Neuron (in vitro differentiated cells): ENCODE measurements around the gene INAFM2.

Experiments used
- H2AFZ ChIP-seq: one replicate; pipeline ENCODE4 v1.6.1; 2013; ENCODE audit warnings: low read depth, mild to moderate bottlenecking, inconsistent platforms, low read length, moderate library complexity
- H3K27me3 ChIP-seq: one replicate; pipeline ENCODE4 v1.6.1; 2013; ENCODE audit warnings: low read length; ENCODE audit not compliant: insufficient read depth
- H3K36me3 ChIP-seq: one replicate; pipeline ENCODE4 v1.6.1; 2013; ENCODE audit warnings: low read length; ENCODE audit not compliant: insufficient read depth
- H3K4me1 ChIP-seq: one replicate; pipeline ENCODE4 v1.6.1; 2013; ENCODE audit warnings: low read length; ENCODE audit not compliant: insufficient read depth
- H3K4me3 ChIP-seq: 2 replicates; pipeline ENCODE4 v1.5.1; 2013; ENCODE audit warnings: mild to moderate bottlenecking, low read length, moderate library complexity
- H3K9me3 ChIP-seq: one replicate; pipeline ENCODE4 v1.6.1; 2013; ENCODE audit warnings: low read length

Gene INAFM2

DNA sequence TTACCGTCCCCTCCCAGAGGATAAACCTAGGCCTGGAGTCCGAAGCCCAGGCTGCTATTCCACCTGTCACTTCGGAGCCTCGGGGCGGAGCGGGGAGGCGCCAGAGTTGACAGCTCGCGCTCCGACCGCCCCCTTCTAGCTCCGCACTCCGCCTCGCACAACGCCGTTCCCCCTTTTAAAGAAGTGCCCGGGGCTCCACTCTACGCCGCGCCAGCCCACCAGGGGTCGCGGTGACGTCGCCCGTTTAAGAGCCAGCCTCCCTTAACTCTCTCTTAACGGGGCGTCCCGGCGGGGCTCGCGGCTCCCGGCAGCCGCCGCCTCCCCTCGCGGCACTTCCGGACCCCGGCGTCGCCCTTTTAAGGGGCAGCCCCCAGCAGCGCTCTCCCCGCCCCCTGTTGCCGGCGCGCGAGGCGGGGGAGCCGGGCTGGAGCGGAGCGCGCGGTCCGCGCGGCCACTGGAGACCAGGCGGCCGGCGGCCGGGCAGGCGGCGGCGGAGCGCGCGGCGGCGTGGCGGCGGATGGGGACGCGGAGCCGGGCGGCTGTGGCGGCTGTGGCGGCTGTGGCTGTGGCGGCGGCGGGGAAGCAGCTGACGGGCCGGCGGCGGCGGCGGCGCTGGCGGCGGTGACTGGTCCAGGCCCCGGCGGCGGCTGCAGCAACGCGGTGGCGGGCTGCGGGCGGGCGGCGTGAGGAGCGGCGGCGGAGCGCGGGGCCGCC, at the start of gene INAFM2:
INAFM2 (plus strand) TSS at position 454 of the 714 bp plus-strand sequence. CDS start 364 bp downstream, outside the sequence.
- no peaks in the 10 kb centered on the region for H3K36me3 ChIP-seq
- peaks cover 60% of the 10 kb centered on the region for H3K4me1 ChIP-seq
- no peaks in the 10 kb centered on the region for H3K9me3 ChIP-seq
- H3K27me3 ChIP-seq: peaks cover 9% of the 10 kb centered on the region
- H3K4me3 ChIP-seq: peak within 1 kb of the TSS; percentile 82
- no peak within 1 kb of the TSS for H2AFZ ChIP-seq

DNA sequence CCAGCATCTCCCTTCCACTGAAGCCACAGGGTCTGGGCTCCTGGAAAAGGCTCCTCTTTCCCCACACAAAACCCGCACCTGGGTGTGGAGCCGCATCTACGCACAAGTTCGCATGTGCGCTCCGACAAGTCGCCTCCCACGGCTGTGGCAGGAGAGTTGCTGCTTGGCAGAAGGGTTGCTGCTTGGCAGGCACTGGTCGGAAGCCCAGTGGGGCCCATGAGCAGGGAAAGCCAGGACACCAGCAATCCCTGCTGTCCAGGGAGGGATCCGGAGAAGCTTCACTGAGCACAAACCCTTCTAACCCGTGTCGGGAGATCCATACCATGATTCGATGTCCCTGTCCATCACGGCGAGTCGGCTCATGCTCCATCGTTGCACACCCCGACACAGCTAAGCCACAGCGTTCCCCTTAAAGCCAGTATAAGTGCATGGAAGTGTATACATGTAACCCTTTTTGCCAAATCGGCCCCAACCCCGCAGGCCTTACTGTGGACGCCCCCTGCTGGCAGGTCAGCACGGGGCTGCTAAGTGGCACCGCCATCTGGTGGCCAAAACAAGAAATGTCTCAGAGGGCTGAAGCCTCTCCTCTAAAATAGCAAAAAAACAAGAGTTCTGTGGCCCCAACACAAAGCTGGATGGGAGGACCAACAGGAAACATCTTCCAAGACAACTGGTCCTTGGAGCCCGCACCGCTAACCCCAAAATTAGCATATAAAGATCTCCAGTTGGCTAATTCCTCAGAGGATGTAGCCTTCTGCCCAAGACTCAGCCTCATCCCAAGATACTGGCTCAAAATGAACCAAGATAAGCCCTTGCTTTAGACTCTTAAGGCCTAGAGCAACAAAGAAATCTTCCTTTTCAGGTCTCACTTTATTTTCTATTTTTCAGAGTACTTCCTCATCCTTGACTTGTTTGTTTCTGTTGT, 48.9 kb upstream of the INAFM2 start:
- H3K4me3 ChIP-seq: no peak overlapping the region

DNA sequence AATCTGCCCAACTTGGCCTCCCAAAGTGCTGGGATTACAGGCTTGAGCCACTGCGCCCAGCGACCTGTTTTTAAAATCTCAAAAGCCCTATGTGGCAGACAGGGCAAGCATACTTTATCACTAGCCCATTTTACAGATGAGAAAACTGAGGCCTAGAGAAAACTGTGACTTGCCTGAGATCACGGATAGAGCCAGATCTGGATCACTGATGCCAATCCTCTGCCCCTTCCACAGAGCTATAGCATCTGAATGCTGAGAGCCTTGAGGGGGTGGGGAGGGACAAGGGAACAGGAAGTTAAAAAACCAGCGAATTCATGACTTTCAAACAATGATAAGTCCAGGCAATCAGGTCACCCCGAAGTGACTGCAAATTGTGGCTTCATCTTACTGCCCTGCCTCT, 48.0 kb upstream of the INAFM2 start:
- Histone ChIP-seq H3K27me3 (no peaks in the 10 kb centered on the region), H3K36me3 (no peaks in the 10 kb centered on the region), H3K4me1 (peaks cover 20% of the 10 kb centered on the region), H3K9me3 (no peaks in the 10 kb centered on the region), H2AFZ (no peak overlapping the region), H3K4me3 (no peak overlapping the region)

More for the DNA sequence above, 48.9 kb upstream of the INAFM2 start:
- Histone ChIP-seq H3K9me3 (no peaks in the 10 kb centered on the region), H3K4me1 (peaks cover 19% of the 10 kb centered on the region), H2AFZ (no peak overlapping the region), H3K27me3 (no peaks in the 10 kb centered on the region), H3K36me3 (no peaks in the 10 kb centered on the region)

DNA sequence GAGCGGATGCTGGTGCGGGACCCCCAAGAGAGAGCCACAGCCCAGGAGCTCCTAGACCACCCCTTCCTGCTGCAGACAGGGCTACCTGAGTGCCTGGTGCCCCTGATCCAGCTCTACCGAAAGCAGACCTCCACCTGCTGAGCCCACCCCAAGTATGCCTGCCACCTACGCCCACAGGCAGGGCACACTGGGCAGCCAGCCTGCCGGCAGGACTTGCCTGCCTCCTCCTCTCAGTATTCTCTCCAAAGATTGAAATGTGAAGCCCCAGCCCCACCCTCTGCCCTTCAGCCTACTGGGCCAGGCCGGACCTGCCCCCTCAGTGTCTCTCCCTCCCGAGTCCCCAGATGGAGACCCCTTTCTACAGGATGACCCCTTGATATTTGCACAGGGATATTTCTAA, 47.5 kb upstream of the INAFM2 start:
- H3K36me3 ChIP-seq: no peaks in the 10 kb centered on the region
- H3K4me1 ChIP-seq: peaks cover 20% of the 10 kb centered on the region
- H3K4me3 ChIP-seq: no peak overlapping the region
- no peaks in the 10 kb centered on the region for H3K27me3 ChIP-seq
- peaks cover 2% of the 10 kb centered on the region for H3K9me3 ChIP-seq
- H2AFZ ChIP-seq: no peak overlapping the region

DNA sequence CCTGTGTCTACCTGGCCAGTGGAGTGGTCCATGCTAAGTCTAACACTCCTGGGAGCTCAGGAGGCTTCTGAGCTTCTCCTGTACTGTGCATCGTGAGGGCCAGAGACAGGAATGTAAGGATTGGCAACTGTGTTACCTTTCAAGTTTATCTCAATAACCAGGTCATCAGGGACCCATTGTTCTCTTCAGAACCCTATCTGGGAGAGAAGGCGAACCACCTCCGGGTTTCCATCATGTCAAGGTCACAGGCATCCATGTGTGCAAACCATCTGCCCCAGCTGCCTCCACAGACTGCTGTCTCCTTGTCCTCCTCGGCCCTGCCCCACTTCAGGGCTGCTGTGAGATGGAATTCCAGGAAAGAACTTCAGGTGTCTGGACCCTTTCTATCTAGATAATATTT, 46.6 kb upstream of the INAFM2 start:
- Histone ChIP-seq H3K4me1 (peaks cover 17% of the 10 kb centered on the region), H3K4me3 (no peak overlapping the region), H3K27me3 (no peaks in the 10 kb centered on the region), H2AFZ (no peak overlapping the region), H3K9me3 (peaks cover 2% of the 10 kb centered on the region), H3K36me3 (no peaks in the 10 kb centered on the region)

DNA sequence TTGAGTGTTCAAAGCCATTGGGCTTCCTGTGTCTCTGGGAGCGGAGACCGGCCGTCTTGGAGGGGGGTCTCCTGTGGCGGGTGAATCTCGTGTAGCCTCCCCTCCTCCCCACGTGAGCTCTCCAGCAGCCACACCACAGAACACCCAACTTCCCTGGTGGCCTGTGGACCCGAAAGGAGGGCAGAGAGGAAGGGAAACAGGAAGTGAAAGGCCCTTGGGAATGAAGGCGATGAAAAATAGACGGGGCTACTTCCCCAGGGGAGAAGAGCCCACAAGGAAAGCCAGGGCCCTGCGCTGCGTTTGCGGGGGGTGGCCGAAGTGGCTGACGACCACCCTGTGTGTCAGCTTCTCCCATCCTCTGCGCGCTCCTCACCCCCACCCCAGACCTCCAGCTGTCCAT, 46.0 kb upstream of the INAFM2 start:
- no peak overlapping the region for H2AFZ ChIP-seq
- H3K27me3 ChIP-seq: no peaks in the 10 kb centered on the region
- H3K4me1 ChIP-seq: peaks cover 17% of the 10 kb centered on the region
- H3K9me3 ChIP-seq: peaks cover 2% of the 10 kb centered on the region
- no peaks in the 10 kb centered on the region for H3K36me3 ChIP-seq
- H3K4me3 ChIP-seq: no peak overlapping the region

DNA sequence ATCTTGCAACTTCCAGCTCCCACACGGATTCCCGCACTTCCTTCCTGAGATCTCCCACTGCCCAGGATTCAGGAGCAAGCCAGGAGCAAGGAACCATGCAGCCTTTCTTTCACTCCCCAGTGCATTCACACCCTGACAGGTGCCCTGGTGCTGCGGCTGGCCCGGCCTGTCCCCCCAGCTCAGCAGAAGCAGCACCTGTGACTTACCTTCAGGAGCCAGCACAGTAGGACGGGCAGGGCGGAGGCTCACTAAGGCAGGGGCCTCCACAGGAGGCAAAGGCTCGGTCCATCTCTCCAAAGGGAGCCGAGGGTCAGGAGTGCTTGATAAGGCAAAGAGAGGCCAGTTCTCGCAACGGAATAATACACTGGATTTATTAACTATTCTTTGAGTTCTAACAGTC, 45.5 kb upstream of the INAFM2 start:
- H3K4me1 ChIP-seq: peaks cover 17% of the 10 kb centered on the region
- H3K36me3 ChIP-seq: no peaks in the 10 kb centered on the region
- H3K4me3 ChIP-seq: no peak overlapping the region
- peaks cover 2% of the 10 kb centered on the region for H3K9me3 ChIP-seq
- H2AFZ ChIP-seq: peak overlapping the region; percentile 24
- no peaks in the 10 kb centered on the region for H3K27me3 ChIP-seq

DNA sequence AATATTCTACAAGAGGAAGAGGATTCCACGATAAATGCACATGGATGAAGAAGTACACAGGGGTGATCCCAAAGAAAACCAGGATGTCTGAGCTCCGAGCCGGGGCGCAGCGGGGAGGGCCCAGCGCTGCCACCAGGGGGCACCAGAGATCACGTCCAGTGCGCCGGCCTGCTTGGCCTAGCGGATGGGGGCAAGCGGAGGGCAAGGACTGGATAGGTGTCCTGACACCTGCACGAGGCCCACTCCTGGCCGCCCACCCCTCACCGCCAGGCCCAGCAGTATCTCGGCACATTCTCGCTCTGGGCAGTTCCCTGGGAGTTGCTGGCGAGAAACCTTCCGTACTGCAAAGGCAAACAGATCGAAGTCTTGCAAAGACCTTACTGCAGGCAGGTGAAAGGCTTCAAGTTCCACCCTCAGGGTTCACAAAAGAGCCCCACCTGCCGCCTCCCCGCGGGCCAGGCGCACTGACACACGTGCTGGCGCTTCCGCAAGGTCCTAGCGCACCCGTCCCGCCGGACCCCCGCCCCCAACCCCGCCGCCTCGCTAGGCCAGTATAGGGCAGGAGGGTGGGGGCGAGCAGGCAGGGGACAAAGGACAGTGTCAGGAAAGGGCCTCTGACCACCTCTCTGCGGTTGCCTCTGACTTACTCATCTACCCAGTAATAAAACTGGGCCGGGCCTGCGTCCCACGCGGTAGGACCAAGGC, 43.9 kb upstream of the INAFM2 start:
- no peaks in the 10 kb centered on the region for H3K36me3 ChIP-seq
- H2AFZ ChIP-seq: peak overlapping the region; percentile 24
- H3K27me3 ChIP-seq: no peaks in the 10 kb centered on the region
- H3K4me1 ChIP-seq: peaks cover 17% of the 10 kb centered on the region
- H3K4me3 ChIP-seq: no peak overlapping the region
- H3K9me3 ChIP-seq: peaks cover 2% of the 10 kb centered on the region

DNA sequence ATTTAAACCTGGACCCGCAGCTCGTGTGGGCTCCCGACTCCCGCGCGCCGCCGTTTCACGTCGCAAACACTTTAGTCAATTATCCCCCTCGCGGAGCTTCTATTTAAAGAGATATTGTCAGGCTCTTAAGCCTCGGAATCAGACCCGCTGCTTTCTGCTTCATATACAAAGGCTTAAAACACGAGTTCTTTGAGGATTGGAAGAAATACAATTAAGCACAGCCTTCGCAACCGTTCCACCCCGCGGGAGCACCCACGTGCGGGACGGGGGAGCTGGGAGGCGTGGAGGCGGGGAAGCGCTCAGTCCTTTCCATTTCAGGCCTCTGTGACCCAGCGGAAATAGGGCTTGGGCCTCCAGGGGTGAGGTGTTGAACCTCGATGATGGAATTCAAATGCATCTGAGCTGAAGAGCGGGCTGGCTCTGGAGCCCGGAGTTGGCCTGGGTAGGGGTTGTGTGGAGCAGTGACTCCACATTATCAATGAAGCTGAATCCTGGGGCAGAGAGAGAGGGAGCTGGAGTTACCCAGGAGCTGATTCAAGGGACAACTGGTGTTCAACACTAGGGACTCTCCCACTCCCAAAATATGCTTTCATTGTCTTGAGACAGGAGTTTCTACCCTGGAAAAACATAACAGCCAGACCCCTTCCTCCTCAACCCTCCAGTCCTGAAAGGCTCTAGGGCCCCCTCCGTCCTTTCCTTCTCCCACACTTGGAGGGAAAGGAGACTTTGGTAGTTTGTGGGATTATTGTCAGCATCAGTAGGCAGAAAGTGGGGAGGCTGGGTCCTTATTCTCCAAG, 43.0 kb upstream of the INAFM2 start:
- Histone ChIP-seq H3K4me3 (no peak overlapping the region), H2AFZ (no peak overlapping the region), H3K4me1 (peaks cover 24% of the 10 kb centered on the region), H3K36me3 (no peaks in the 10 kb centered on the region), H3K9me3 (peaks cover 2% of the 10 kb centered on the region), H3K27me3 (no peaks in the 10 kb centered on the region)

DNA sequence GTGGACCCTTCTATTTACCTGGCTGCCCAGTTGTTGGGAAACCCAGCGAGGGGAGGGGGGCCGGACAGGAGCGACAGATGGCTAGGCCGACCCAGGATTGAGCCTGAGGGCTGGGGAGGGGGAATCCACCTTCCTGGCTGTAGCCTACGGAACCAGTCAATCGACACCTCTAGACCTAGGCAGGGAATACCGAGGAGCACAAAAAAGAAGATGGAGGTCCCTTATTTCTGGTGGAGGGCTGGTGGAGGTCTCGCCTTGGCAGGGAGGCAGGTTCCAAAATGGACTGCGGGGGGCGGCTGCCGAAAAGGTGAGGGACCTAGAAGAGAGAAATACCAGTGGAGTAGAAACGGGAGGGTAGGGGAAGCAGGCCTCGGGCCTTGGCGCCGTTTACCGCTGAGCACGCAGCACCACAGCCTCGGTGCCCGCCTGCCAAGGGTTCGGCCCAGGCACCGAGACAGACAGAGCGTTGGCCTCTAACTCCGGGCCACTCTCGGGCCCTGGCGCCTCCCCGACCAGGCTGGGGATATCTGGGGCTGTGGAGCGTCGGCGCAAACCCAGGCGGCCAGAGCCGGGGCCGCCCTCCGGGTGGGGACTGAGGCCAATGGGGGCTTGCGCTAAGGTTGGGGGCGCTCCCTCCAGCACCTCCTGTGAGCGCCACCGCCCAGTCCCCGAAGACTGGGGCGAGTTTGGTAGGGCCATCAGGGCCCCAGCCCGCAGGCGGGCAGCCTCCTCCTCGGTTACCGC, 42.3 kb upstream of the INAFM2 start:
- Histone ChIP-seq H3K9me3 (peaks cover 2% of the 10 kb centered on the region), H2AFZ (no peak overlapping the region), H3K4me3 (no peak overlapping the region), H3K36me3 (no peaks in the 10 kb centered on the region), H3K4me1 (peaks cover 32% of the 10 kb centered on the region), H3K27me3 (no peaks in the 10 kb centered on the region)

DNA sequence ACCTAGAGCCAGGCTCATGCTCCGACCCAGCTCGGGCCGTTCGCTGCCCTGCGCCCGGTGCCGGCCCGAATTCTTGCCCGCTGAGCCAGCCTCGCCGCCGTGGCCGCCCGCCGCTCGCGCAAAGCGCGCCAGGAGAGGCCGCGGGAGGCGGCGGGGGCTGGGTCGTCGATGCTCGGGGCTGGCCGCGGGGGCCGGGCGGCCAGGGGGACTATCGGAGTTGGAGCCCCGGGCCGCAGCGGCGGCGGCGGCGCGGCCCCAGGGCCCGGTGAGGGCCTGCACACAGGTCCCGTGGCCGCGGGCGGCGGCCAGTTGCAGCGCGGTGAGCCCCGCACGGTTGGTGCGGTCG, 41.7 kb upstream of the INAFM2 start:
- peaks cover 38% of the 10 kb centered on the region for H3K4me1 ChIP-seq
- no peak overlapping the region for H3K4me3 ChIP-seq
- no peaks in the 10 kb centered on the region for H3K27me3 ChIP-seq
- no peaks in the 10 kb centered on the region for H3K36me3 ChIP-seq
- no peak overlapping the region for H2AFZ ChIP-seq
- H3K9me3 ChIP-seq: peaks cover 2% of the 10 kb centered on the region
